GM23248 (cell line): Measurements from ENCODE around the gene CFAP97D2. TPM values are rescaled to one million over a fixed set of nuclear protein-coding genes. Genes with fewer than 3 reads are reported as not detected.

ENCODE experiments used
- DNase-seq: peaks from one replicate; pipeline ENCODE4 v3.0.0-alpha.2; 2015
- H2AFZ ChIP-seq: fragments of 200-600 bp; sonication (generic); 2 replicates; pipeline ENCODE4 v1.6.1; 2016; ENCODE audit warnings: antibody characterized with exemption
- H3F3A ChIP-seq: fragments of 200-600 bp; sonication (generic); 2 replicates; pipeline ENCODE4 v1.6.1; 2016; ENCODE audit warnings: mild to moderate bottlenecking, antibody characterized with exemption, mixed run types; ENCODE audit not compliant: insufficient read depth
- H3K27ac ChIP-seq: fragments of 200-600 bp; sonication (generic); 2 replicates; pipeline ENCODE4 v1.5.1; 2016; ENCODE audit warnings: mild to moderate bottlenecking
- H3K27me3 ChIP-seq: fragments of 200-600 bp; sonication (generic); replicated peaks from 2 replicates; pipeline ENCODE4 v1.6.1; 2016; ENCODE audit warnings: mild to moderate bottlenecking; ENCODE audit not compliant: insufficient read depth
- H3K36me3 ChIP-seq: fragments of 200-600 bp; sonication (generic); 2 replicates; pipeline ENCODE4 v1.6.1; 2016; ENCODE audit warnings: low read depth, mild to moderate bottlenecking
- H3K4me1 ChIP-seq: fragments of 200-600 bp; sonication (generic); 2 replicates; pipeline ENCODE4 v1.6.1; 2016; ENCODE audit warnings: mild to moderate bottlenecking; ENCODE audit not compliant: insufficient read depth
- H3K4me2 ChIP-seq: fragments of 200-600 bp; sonication (generic); one replicate; pipeline ENCODE4 v1.6.1; 2016; ENCODE audit warnings: mild to moderate bottlenecking; ENCODE audit not compliant: unreplicated experiment
- H3K4me3 ChIP-seq: fragments of 200-600 bp; sonication (generic); 2 replicates; pipeline ENCODE4 v1.5.1; 2016; ENCODE audit warnings: mild to moderate bottlenecking
- H3K79me2 ChIP-seq: fragments of 200-600 bp; sonication (generic); 2 replicates; pipeline ENCODE4 v1.6.1; 2016; ENCODE audit warnings: mild to moderate bottlenecking; ENCODE audit not compliant: insufficient read depth
- H3K9ac ChIP-seq: fragments of 200-600 bp; sonication (generic); 2 replicates; pipeline ENCODE4 v1.6.1; 2016; ENCODE audit warnings: mild to moderate bottlenecking
- H3K9me2 ChIP-seq: fragments of 200-600 bp; sonication (generic); 2 replicates; pipeline ENCODE4 v1.6.1; 2016; ENCODE audit warnings: mixed run types, mild to moderate bottlenecking, moderate library complexity; ENCODE audit not compliant: insufficient read depth
- H3K9me3 ChIP-seq: fragments of 200-600 bp; sonication (generic); one replicate; pipeline ENCODE4 v1.6.1; 2017; ENCODE audit warnings: low read depth
- H4K20me1 ChIP-seq: fragments of 200-600 bp; sonication (generic); 2 replicates; pipeline ENCODE4 v1.6.0; 2016; ENCODE audit not compliant: insufficient read depth
- EZH2 ChIP-seq: fragments of 200-600 bp; sonication (generic); IDR thresholded peaks from 2 replicates; pipeline ENCODE4 v1.6.1; 2018; ENCODE audit warnings: antibody characterized with exemption, mild to moderate bottlenecking; ENCODE audit not compliant: insufficient read depth, poor library complexity, severe bottlenecking
- EZH2phosphoT487 ChIP-seq: fragments of 200-600 bp; sonication (generic); IDR thresholded peaks from 2 replicates; pipeline ENCODE4 v1.6.1; 2018; ENCODE audit warnings: antibody characterized with exemption, moderate library complexity, mild to moderate bottlenecking, low read depth; ENCODE audit not compliant: insufficient read depth
- WGBS, 2 experiments: methylation state at CpG; one replicate each; pipeline ENCODE4 v1.1.6; 2015 to 2017; ENCODE audit warnings: low lambda C conversion rate in 2 of 2, low coverage in 1 of 2; ENCODE audit errors: missing lambda C conversion rate in 2 of 2; 5-methylcytosine and 5-hydroxymethylcytosine counted together
- in situ Hi-C: fragments of 300-500 bp; cut with MboI; formaldehyde crosslinking; loops from 2 replicates; pipeline ENCODE4 v1.15.0; 2020
- polyA plus RNA-seq: library from polyadenylated mRNA; unstranded; fragments of >200 nt; fragmentation: Nextera tagmentation; extraction: Ambion mirVana; gene quantifications from 2 replicates; pipeline ENCODE4 v1.2.1, GENCODE V29; 2016
- total RNA-seq: library from RNA; depleted of rRNA; stranded (reverse); fragments of >200 nt; shearing (Covaris generic); gene quantifications from 2 replicates; pipeline ENCODE4 v1.2.3, GENCODE V29; 2014

Gene CFAP97D2
- total and polyA plus RNA-seq, 2 experiments from 2014 or later = not detected

DNA sequence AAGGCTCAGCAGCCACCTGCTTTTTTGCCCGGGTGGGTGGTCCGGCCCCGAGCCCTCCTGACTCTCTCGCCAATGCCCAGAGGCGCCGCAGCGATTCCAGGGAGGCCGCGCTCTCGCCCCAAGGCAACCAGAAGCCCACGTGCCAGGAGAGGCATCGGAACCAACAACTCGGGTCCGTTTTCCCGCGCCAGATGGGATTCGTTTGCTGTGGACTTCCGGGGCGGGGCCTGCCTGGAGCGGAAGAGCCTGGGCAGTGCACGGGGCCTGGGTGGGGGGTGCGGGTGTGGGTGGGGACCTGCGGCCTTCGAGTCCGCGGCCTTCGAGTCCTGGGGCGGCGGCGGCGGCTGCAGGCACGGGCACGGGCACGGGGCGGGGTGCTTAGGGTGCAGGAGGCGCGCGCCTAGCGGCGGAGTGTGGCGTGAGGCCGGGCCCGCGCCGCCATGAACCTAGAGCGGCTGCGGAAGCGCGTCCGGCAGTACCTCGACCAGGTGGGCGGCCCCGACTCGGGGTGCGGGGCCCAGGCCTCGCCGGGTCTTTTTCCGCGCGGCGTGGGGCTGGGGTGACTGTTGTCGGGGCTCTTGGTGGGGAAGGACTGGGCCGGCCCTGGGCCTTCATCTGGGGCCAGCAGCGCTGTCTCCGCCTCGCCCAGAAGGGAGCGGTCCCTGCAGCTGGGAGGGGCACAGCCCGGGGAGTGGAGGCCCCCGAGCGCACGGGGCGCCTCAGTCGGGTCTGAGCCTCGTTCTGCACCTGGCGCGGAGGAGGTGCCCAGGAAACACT, 55.8 kb downstream of the CFAP97D2 start, which contains the start of gene CDC16:
Gene CDC16 (plus strand): TSS at position 253 of the 777 bp plus-strand sequence. CDS start 188 bp downstream, at position 441.
- in situ Hi-C loops = no loop called here
- 0 out of 2 replicates have a peak, but pooled peaks cover 2% of the 10 kb centered on the region for H3F3A ChIP-seq
- no peaks in the 10 kb centered on the region for H4K20me1 ChIP-seq
- no peak for TF ChIP-seq EZH2phosphoT487
- TF ChIP-seq EZH2 = no peak
- peak within 1 kb of the TSS; percentile 54 for H3K27ac ChIP-seq
- H3K9ac ChIP-seq = peak within 1 kb of the TSS; percentile 88
- peaks cover 10% of the 10 kb centered on the region for H3K4me1 ChIP-seq
- H3K27me3 ChIP-seq = no peaks in the 10 kb centered on the region
- H3K4me3 ChIP-seq = peak within 1 kb of the TSS; percentile 90
- WGBS, 2 experiments = 1% methylated on average over 57 to 61 of the region's 76 CpGs
- peaks cover 56% of the 10 kb centered on the region for H3K79me2 ChIP-seq
- peak within 1 kb of the TSS; percentile 91 for H2AFZ ChIP-seq
- H3K9me2 ChIP-seq = no peaks in the 10 kb centered on the region
- H3K36me3 ChIP-seq = peaks cover 30% of the 10 kb centered on the region
- no peaks in the 10 kb centered on the region for H3K9me3 ChIP-seq
- peak within 1 kb of the TSS; percentile 98 for H3K4me2 ChIP-seq
- peak; percentile 96 for DNase-seq

GRCh38 chr13:114235697-114236096, 56.6 kb downstream of the CFAP97D2 start:
- peak overlapping the region; percentile 91; the same call in 1 of the 2 replicates for H2AFZ ChIP-seq
- 1 to 2% methylated on average over 10 of the region's 10 CpGs for WGBS, 2 experiments
- peak; percentile 53 for DNase-seq

GRCh38 chr13:114236227-114236626, 57.2 kb downstream of the CFAP97D2 start:
- H3F3A ChIP-seq = no peaks in the 10 kb centered on the region
- WGBS, 2 experiments = 62 to 66% methylated on average over 4 of the region's 4 CpGs
- in situ Hi-C loops = no loop called here
- H3K36me3 ChIP-seq = peaks cover 44% of the 10 kb centered on the region
- H3K4me2 ChIP-seq = peak overlapping the region; percentile 98
- H3K27ac ChIP-seq = peak overlapping the region; percentile 54; the same call in 1 of the 2 replicates
- no peaks in the 10 kb centered on the region for H3K4me1 ChIP-seq
- H3K9ac ChIP-seq = peak overlapping the region; percentile 88
- H3K79me2 ChIP-seq = peaks cover 70% of the 10 kb centered on the region
- no peaks in the 10 kb centered on the region for H4K20me1 ChIP-seq
- TF ChIP-seq EZH2 (no peak), EZH2phosphoT487 (no peak)
- peak overlapping the region; percentile 90 for H3K4me3 ChIP-seq
- no peaks in the 10 kb centered on the region for H3K9me2 ChIP-seq
- no peaks in the 10 kb centered on the region for H3K27me3 ChIP-seq
- H3K9me3 ChIP-seq = no peaks in the 10 kb centered on the region
- DNase-seq = no peak
- H2AFZ ChIP-seq = no peak overlapping the region

More at GRCh38 chr13:114235697-114236096, 56.6 kb downstream of the CFAP97D2 start:
- Histone ChIP-seq H3K27me3 (no peaks in the 10 kb centered on the region), H3K4me1 (peaks cover 1% of the 10 kb centered on the region; the same call in 1 of the 2 replicates), H3K9ac (peak overlapping the region; percentile 88), H3F3A (no peaks in the 10 kb centered on the region), H4K20me1 (no peaks in the 10 kb centered on the region), H3K4me2 (peak overlapping the region; percentile 98), H3K9me2 (no peaks in the 10 kb centered on the region), H3K4me3 (peak overlapping the region; percentile 90), H3K9me3 (no peaks in the 10 kb centered on the region), H3K79me2 (peaks cover 65% of the 10 kb centered on the region), H3K27ac (peak overlapping the region; percentile 54), H3K36me3 (peaks cover 38% of the 10 kb centered on the region)
- in situ Hi-C loops = no loop called here
- TF ChIP-seq EZH2phosphoT487 = no peak
- TF ChIP-seq EZH2 = no peak

GRCh38 chr13:114237415-114238112, 58.5 kb downstream of the CFAP97D2 start:
- 92 to 93% methylated on average over 7 of the region's 7 CpGs for WGBS, 2 experiments
- H3K36me3 ChIP-seq = peaks cover 57% of the 10 kb centered on the region

More at GRCh38 chr13:114237415-114238112, 58.5 kb downstream of the CFAP97D2 start:
- in situ Hi-C loops = no loop called here
- Histone ChIP-seq H3K9me2 (no peaks in the 10 kb centered on the region), H4K20me1 (no peaks in the 10 kb centered on the region), H3K9me3 (no peaks in the 10 kb centered on the region), H3K4me3 (no peak overlapping the region), H3K27ac (no peak overlapping the region), H3F3A (no peaks in the 10 kb centered on the region), H3K79me2 (peaks cover 83% of the 10 kb centered on the region), H3K27me3 (no peaks in the 10 kb centered on the region), H3K4me1 (no peaks in the 10 kb centered on the region), H2AFZ (no peak overlapping the region), H3K4me2 (no peak overlapping the region), H3K9ac (no peak overlapping the region)
- TF ChIP-seq EZH2 (no peak), EZH2phosphoT487 (no peak)
- no peak for DNase-seq
